Smooth muscle cell (in vitro differentiated cells): Measurements from ENCODE around the gene RCC1. TPM values are rescaled to one million over a fixed set of nuclear protein-coding genes. Genes with fewer than 3 reads are reported as not detected.
"Not testable (repeated sequence)": the region's sequence is repeated elsewhere in the genome, so short reads cannot be mapped to it uniquely, and the experiment has no call there.

ENCODE experiments used
- DNase-seq: peaks from one replicate; lab custom pipeline; 2025; ENCODE audit not compliant: unreplicated experiment; lab: John Stamatoyannopoulos, UW
- H2AFZ ChIP-seq: fragments of 200-600 bp; sonication (generic); 2 replicates; pipeline ENCODE4 v1.6.0; 2016; ENCODE audit warnings: antibody characterized with exemption, low read depth, mild to moderate bottlenecking
- H3F3A ChIP-seq: fragments of 200-600 bp; sonication (generic); 2 replicates; pipeline ENCODE4 v1.6.0; 2017; ENCODE audit warnings: antibody characterized with exemption, low read depth
- H3K27ac ChIP-seq: fragments of 200-600 bp; sonication (generic); 2 replicates; pipeline ENCODE4 v1.5.1; 2016; ENCODE audit warnings: low read depth, mild to moderate bottlenecking
- H3K27me3 ChIP-seq: fragments of 200-600 bp; sonication (generic); 2 replicates; pipeline ENCODE4 v1.6.1; 2016; ENCODE audit warnings: low read depth, mild to moderate bottlenecking
- H3K36me3 ChIP-seq: fragments of 200-600 bp; sonication (generic); 2 replicates; pipeline ENCODE4 v1.5.1; 2016; ENCODE audit warnings: low read depth
- H3K4me1 ChIP-seq: fragments of 200-600 bp; sonication (generic); 2 replicates; pipeline ENCODE4 v1.5.1; 2016; ENCODE audit warnings: low read depth
- H3K4me2 ChIP-seq: fragments of 200-600 bp; sonication (generic); 2 replicates; pipeline ENCODE4 v1.6.0; 2016; ENCODE audit warnings: mild to moderate bottlenecking
- H3K4me3 ChIP-seq: fragments of 200-600 bp; sonication (generic); 2 replicates; pipeline ENCODE4 v1.5.1; 2016; ENCODE audit warnings: mild to moderate bottlenecking
- H3K79me2 ChIP-seq: fragments of 200-600 bp; sonication (generic); 2 replicates; pipeline ENCODE4 v1.6.0; 2016; ENCODE audit warnings: low read depth, mild to moderate bottlenecking
- H3K9ac ChIP-seq: fragments of 200-600 bp; sonication (generic); 2 replicates; pipeline ENCODE4 v1.6.0; 2016; ENCODE audit warnings: low read depth
- H3K9me3 ChIP-seq: fragments of 200-600 bp; sonication (generic); replicated peaks from 2 replicates; pipeline ENCODE4 v1.5.1; 2016; ENCODE audit warnings: low read depth
- H4K20me1 ChIP-seq: fragments of 200-600 bp; sonication (generic); 2 replicates; pipeline ENCODE4 v1.6.0; 2016; ENCODE audit warnings: low read depth
- WGBS: methylation state at CpG from one replicate; pipeline ENCODE4 v1.1.7; 2016; ENCODE audit warnings: low lambda C conversion rate; 5-methylcytosine and 5-hydroxymethylcytosine counted together
- polyA plus RNA-seq: library from polyadenylated mRNA; unstranded; fragments of >200 nt; fragmentation: Nextera tagmentation; extraction: Ambion mirVana; gene quantifications from 2 replicates; pipeline ENCODE4 v1.2.1, GENCODE V29; 2016
- total RNA-seq: library from RNA; depleted of rRNA; stranded (reverse); fragments of >200 nt; gene quantifications from 2 replicates; pipeline ENCODE4 v1.2.3, GENCODE V29; 2014
- TF ChIP-seq, protein P1 (sequence below): fragments of 200-600 bp; sonication (generic); IDR thresholded peaks from 2 replicates; pipeline ENCODE4 v1.5.1; 2017; ENCODE audit warnings: borderline replicate concordance, mild to moderate bottlenecking, antibody characterized with exemption; ENCODE audit not compliant: insufficient read depth, poor library complexity, severe bottlenecking

The RCC1 gene
- total and polyA plus RNA-seq, 2 experiments from 2014 or later: 8.9 to 10.5 TPM

DNA sequence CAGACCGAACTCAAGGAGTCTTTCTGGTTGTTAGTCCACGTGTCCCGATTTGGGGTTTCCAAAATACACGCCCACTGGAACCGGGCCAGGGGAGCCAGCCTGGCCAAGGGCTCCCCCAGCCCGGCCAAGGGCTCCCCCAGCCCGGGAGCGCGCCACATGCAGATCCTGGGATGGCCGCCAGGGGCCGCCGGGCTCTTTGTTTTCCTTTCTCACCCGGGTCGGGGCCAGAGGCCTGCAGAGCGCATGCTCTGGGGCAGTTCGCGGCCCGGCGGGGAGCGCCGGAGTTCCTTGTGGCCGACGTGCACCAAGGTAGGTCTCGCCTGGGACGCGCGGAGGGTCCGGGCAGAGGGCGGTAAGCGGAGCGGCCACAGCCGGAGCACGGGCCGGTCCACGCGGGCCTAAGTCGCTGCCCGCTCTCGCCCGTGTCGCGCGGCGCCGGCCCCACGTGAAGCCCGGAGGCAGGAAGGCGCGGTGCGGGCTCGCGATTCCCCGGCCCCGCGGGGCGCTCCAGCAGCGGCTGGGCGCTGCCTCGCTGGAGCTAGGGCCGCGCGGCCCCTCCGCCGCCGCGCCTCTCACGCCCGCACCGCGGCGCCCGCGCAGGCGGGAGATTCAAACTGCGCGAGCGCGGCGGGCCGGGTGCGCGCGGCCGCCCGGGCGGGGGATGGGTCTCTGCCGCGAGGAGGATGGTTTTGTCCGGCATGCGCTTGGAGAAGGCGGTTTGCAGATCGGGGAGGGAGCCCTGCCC is 12.3 kb downstream of the RCC1 start:
- Histone ChIP-seq H3K9ac (peak overlapping the region; percentile 85), H3K4me1 (peaks cover 7% of the 10 kb centered on the region), H3K27me3 (no peaks in the 10 kb centered on the region), H3K36me3 (no peaks in the 10 kb centered on the region), H3K79me2 (peaks cover 35% of the 10 kb centered on the region), H3K9me3 (no peaks in the 10 kb centered on the region), H2AFZ (no peak overlapping the region), H3F3A (peaks cover 35% of the 10 kb centered on the region), H3K4me3 (peak overlapping the region; percentile 92), H3K27ac (peak overlapping the region; percentile 75), H3K4me2 (peak overlapping the region; percentile 99), H4K20me1 (peaks cover 60% of the 10 kb centered on the region)
- 2% methylated on average over 91 of the region's 92 CpGs for WGBS
- TF ChIP-seq, protein P1, sequence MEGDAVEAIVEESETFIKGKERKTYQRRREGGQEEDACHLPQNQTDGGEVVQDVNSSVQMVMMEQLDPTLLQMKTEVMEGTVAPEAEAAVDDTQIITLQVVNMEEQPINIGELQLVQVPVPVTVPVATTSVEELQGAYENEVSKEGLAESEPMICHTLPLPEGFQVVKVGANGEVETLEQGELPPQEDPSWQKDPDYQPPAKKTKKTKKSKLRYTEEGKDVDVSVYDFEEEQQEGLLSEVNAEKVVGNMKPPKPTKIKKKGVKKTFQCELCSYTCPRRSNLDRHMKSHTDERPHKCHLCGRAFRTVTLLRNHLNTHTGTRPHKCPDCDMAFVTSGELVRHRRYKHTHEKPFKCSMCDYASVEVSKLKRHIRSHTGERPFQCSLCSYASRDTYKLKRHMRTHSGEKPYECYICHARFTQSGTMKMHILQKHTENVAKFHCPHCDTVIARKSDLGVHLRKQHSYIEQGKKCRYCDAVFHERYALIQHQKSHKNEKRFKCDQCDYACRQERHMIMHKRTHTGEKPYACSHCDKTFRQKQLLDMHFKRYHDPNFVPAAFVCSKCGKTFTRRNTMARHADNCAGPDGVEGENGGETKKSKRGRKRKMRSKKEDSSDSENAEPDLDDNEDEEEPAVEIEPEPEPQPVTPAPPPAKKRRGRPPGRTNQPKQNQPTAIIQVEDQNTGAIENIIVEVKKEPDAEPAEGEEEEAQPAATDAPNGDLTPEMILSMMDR: peak; percentile 99
- peak; percentile 82 for DNase-seq

DNA sequence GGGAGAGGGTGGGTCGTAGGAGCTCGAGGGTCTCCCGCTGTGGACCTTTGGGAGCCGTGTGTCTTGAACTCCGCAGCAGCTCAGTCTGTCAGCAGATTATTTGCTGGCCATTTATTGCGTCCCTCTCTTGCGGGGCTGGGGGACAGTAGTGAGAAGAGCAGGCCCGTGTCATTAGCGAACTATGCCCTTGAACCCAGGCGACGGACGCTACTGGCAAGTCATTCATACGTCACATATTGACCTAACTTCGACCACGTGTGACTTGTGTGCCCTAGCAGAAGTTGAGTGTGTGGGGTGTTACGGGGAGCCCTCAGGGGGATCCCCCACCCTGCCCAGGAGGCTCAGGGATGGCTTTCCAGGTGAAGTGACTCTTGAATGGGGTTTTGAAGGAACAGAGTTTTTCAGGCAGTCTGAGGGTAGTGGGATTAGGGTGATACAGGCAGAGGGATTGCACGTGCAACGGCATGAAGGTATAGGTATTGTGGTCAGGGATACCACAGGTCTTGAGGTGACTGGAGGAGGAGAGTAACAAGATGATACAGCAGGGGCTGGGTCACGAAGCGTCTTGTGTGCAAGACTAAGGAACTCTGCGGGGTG is 13.0 kb downstream of the RCC1 start:
- 12% methylated on average over 21 of the region's 21 CpGs for WGBS
- no peaks in the 10 kb centered on the region for H3K27me3 ChIP-seq
- no peak overlapping the region for H2AFZ ChIP-seq
- H3K4me1 ChIP-seq: peaks cover 7% of the 10 kb centered on the region
- no peaks in the 10 kb centered on the region for H3K36me3 ChIP-seq
- peak overlapping the region; percentile 6 for H3K9ac ChIP-seq
- H3K4me2 ChIP-seq: peak overlapping the region; percentile 99
- H3K79me2 ChIP-seq: peaks cover 35% of the 10 kb centered on the region
- DNase-seq: no peak
- no peaks in the 10 kb centered on the region for H3K9me3 ChIP-seq
- peaks cover 29% of the 10 kb centered on the region for H3F3A ChIP-seq
- H3K4me3 ChIP-seq: peak overlapping the region; percentile 92
- peaks cover 53% of the 10 kb centered on the region for H4K20me1 ChIP-seq
- no peak overlapping the region for H3K27ac ChIP-seq
- TF ChIP-seq, protein P1: no peak

- 85% methylated on average over 10 of the region's 10 CpGs for WGBS
- H4K20me1 ChIP-seq: peaks cover 42% of the 10 kb centered on the region
Observed at GRCh38 chr1:28519946-28520725, 14.3 kb downstream of the RCC1 start.

GRCh38 chr1:28520796-28521195 is 15.0 kb downstream of the RCC1 start:
- H3K4me3 ChIP-seq, H3K9me3 ChIP-seq, H3K36me3 ChIP-seq, H3K9ac ChIP-seq, H3K4me2 ChIP-seq, H3K27me3 ChIP-seq, H3K27ac ChIP-seq, DNase-seq, H3K4me1 ChIP-seq, H2AFZ ChIP-seq: not testable (repeated sequence)
- 95% methylated on average over 12 of the region's 12 CpGs for WGBS
- Histone ChIP-seq H4K20me1 (peaks cover 35% of the 10 kb centered on the region), H3F3A (peaks cover 17% of the 10 kb centered on the region), H3K79me2 (peaks cover 35% of the 10 kb centered on the region)

More at GRCh38 chr1:28519946-28520725, 14.3 kb downstream of the RCC1 start:
- TF ChIP-seq, protein P1: no peak
- no peaks in the 10 kb centered on the region for H3K27me3 ChIP-seq
- no peak overlapping the region for H3K27ac ChIP-seq
- H3K9me3 ChIP-seq: no peaks in the 10 kb centered on the region
- no peaks in the 10 kb centered on the region for H3K36me3 ChIP-seq
- no peak overlapping the region for H2AFZ ChIP-seq
- H3K9ac ChIP-seq: no peak overlapping the region
- no peak for DNase-seq
- no peak overlapping the region for H3K4me3 ChIP-seq
- peaks cover 35% of the 10 kb centered on the region for H3K79me2 ChIP-seq
- peaks cover 23% of the 10 kb centered on the region for H3F3A ChIP-seq
- no peak overlapping the region for H3K4me2 ChIP-seq
- H3K4me1 ChIP-seq: peaks cover 7% of the 10 kb centered on the region
